ENCODE measurements around the gene MZF1. TPM values are rescaled to one million over a fixed set of nuclear protein-coding genes. Genes with fewer than 3 reads are reported as not detected.
A peak's percentile ranks its signal among the peaks of the same experiment; 100 is the strongest.
"Not testable (repeated sequence)": the region's sequence is repeated elsewhere in the genome, so short reads cannot be mapped to it uniquely, and the experiment has no call there.

MZF1 gene
- 13.7 and 16.4 TPM in 2 replicates for total RNA-seq (2012; rRNA removed)

GRCh38 chr19:58572818-58573657 lies at the start of gene MZF1:
TSS of gene MZF1 (minus strand) at chr19:58573335. CDS start at chr19:58571389, 1,946 bp downstream.
- Histone ChIP-seq H3K4me2 (ENCODE audit: low read length) (peak within 1 kb of the TSS; percentile 92), H3K4me3 (ENCODE audit: low read length) (peak within 1 kb of the TSS; percentile 91), H3K9me3 (replicated peaks; ENCODE audit: low read length) (no peaks in the 10 kb centered on the region), H3K36me3 (ENCODE audit: insufficient read depth, low read length) (peaks cover 32% of the 10 kb centered on the region), H3K9ac (ENCODE audit: low read depth, low read length) (peak within 1 kb of the TSS; percentile 93), H3K27me3 (ENCODE audit: control insufficient read depth, insufficient read depth, low read length) (no peaks in the 10 kb centered on the region), H3K4me1 (ENCODE audit: control insufficient read depth, insufficient read depth, low read length) (peaks cover 12% of the 10 kb centered on the region)

- not testable (repeated sequence) for H3K9me3 ChIP-seq (replicated peaks; ENCODE audit: low read length); H3K4me3 ChIP-seq (ENCODE audit: low read length); H3K9ac ChIP-seq (ENCODE audit: low read depth, low read length); H3K4me1 ChIP-seq (ENCODE audit: control insufficient read depth, insufficient read depth, low read length); H3K4me2 ChIP-seq (ENCODE audit: low read length); H3K36me3 ChIP-seq (ENCODE audit: insufficient read depth, low read length); H3K27me3 ChIP-seq (ENCODE audit: control insufficient read depth, insufficient read depth, low read length)
Observed at GRCh38 chr19:58607213-58607612, 34.1 kb upstream of the MZF1 start.

- not testable (repeated sequence) for H3K9ac ChIP-seq (ENCODE audit: low read depth, low read length)
Observed at GRCh38 chr19:58606251-58606896, 33.2 kb upstream of the MZF1 start.

GRCh38 chr19:58586133-58586765 lies 13.1 kb upstream of the MZF1 start:
- Histone ChIP-seq H3K27me3 (ENCODE audit: control insufficient read depth, insufficient read depth, low read length) (no peaks in the 10 kb centered on the region), H3K4me3 (ENCODE audit: low read length) (no peak overlapping the region)

More at GRCh38 chr19:58606251-58606896, 33.2 kb upstream of the MZF1 start:
- not testable (repeated sequence) for H3K9me3 ChIP-seq (replicated peaks; ENCODE audit: low read length); H3K27me3 ChIP-seq (ENCODE audit: control insufficient read depth, insufficient read depth, low read length); H3K4me1 ChIP-seq (ENCODE audit: control insufficient read depth, insufficient read depth, low read length); H3K4me2 ChIP-seq (ENCODE audit: low read length); H3K36me3 ChIP-seq (ENCODE audit: insufficient read depth, low read length); H3K4me3 ChIP-seq (ENCODE audit: low read length)

GRCh38 chr19:58585442-58586132 lies 12.5 kb upstream of the MZF1 start:
- no peaks in the 10 kb centered on the region for H3K9me3 ChIP-seq (replicated peaks; ENCODE audit: low read length)
- no peak overlapping the region for H3K4me3 ChIP-seq (ENCODE audit: low read length)
- H3K4me2 ChIP-seq (ENCODE audit: low read length) = no peak overlapping the region
- peaks cover 3% of the 10 kb centered on the region for H3K4me1 ChIP-seq (ENCODE audit: control insufficient read depth, insufficient read depth, low read length)
- no peaks in the 10 kb centered on the region for H3K27me3 ChIP-seq (ENCODE audit: control insufficient read depth, insufficient read depth, low read length)
- H3K36me3 ChIP-seq (ENCODE audit: insufficient read depth, low read length) = peaks cover 23% of the 10 kb centered on the region
- no peak overlapping the region for H3K9ac ChIP-seq (ENCODE audit: low read depth, low read length)

More at GRCh38 chr19:58586133-58586765, 13.1 kb upstream of the MZF1 start:
- peaks cover 23% of the 10 kb centered on the region for H3K36me3 ChIP-seq (ENCODE audit: insufficient read depth, low read length)
- no peaks in the 10 kb centered on the region for H3K4me1 ChIP-seq (ENCODE audit: control insufficient read depth, insufficient read depth, low read length)
- no peaks in the 10 kb centered on the region for H3K9me3 ChIP-seq (replicated peaks; ENCODE audit: low read length)
- no peak overlapping the region for H3K9ac ChIP-seq (ENCODE audit: low read depth, low read length)
- H3K4me2 ChIP-seq (ENCODE audit: low read length) = no peak overlapping the region

- Histone ChIP-seq H3K4me2 (ENCODE audit: low read length) (no peak overlapping the region), H3K27me3 (ENCODE audit: control insufficient read depth, insufficient read depth, low read length) (no peaks in the 10 kb centered on the region), H3K4me1 (ENCODE audit: control insufficient read depth, insufficient read depth, low read length) (peaks cover 3% of the 10 kb centered on the region), H3K9ac (ENCODE audit: low read depth, low read length) (no peak overlapping the region), H3K4me3 (ENCODE audit: low read length) (no peak overlapping the region), H3K36me3 (ENCODE audit: insufficient read depth, low read length) (peaks cover 23% of the 10 kb centered on the region), H3K9me3 (replicated peaks; ENCODE audit: low read length) (no peaks in the 10 kb centered on the region)
Observed at GRCh38 chr19:58584498-58585441, 11.6 kb upstream of the MZF1 start.

- Histone ChIP-seq H3K36me3 (ENCODE audit: insufficient read depth, low read length) (peaks cover 23% of the 10 kb centered on the region), H3K9me3 (replicated peaks; ENCODE audit: low read length) (no peaks in the 10 kb centered on the region), H3K4me3 (ENCODE audit: low read length) (no peak overlapping the region), H3K4me2 (ENCODE audit: low read length) (no peak overlapping the region), H3K9ac (ENCODE audit: low read depth, low read length) (no peak overlapping the region), H3K27me3 (ENCODE audit: control insufficient read depth, insufficient read depth, low read length) (no peaks in the 10 kb centered on the region), H3K4me1 (ENCODE audit: control insufficient read depth, insufficient read depth, low read length) (peaks cover 7% of the 10 kb centered on the region)
Observed at GRCh38 chr19:58582985-58583384, 9.8 kb upstream of the MZF1 start.

GRCh38 chr19:58581227-58582141 lies 8.3 kb upstream of the MZF1 start:
- Histone ChIP-seq H3K9me3 (replicated peaks; ENCODE audit: low read length) (no peaks in the 10 kb centered on the region), H3K4me1 (ENCODE audit: control insufficient read depth, insufficient read depth, low read length) (peaks cover 7% of the 10 kb centered on the region), H3K4me3 (ENCODE audit: low read length) (no peak overlapping the region), H3K4me2 (ENCODE audit: low read length) (no peak overlapping the region), H3K27me3 (ENCODE audit: control insufficient read depth, insufficient read depth, low read length) (no peaks in the 10 kb centered on the region), H3K36me3 (ENCODE audit: insufficient read depth, low read length) (peaks cover 23% of the 10 kb centered on the region), H3K9ac (ENCODE audit: low read depth, low read length) (no peak overlapping the region)

GRCh38 chr19:58579473-58580142 lies 6.5 kb upstream of the MZF1 start:
- Histone ChIP-seq H3K27me3 (ENCODE audit: control insufficient read depth, insufficient read depth, low read length) (no peaks in the 10 kb centered on the region), H3K4me1 (ENCODE audit: control insufficient read depth, insufficient read depth, low read length) (peaks cover 10% of the 10 kb centered on the region), H3K9ac (ENCODE audit: low read depth, low read length) (no peak overlapping the region), H3K36me3 (ENCODE audit: insufficient read depth, low read length) (peaks cover 23% of the 10 kb centered on the region), H3K4me3 (ENCODE audit: low read length) (no peak overlapping the region), H3K4me2 (ENCODE audit: low read length) (no peak overlapping the region), H3K9me3 (replicated peaks; ENCODE audit: low read length) (no peaks in the 10 kb centered on the region)

Measured in skeletal muscle satellite cell (primary cell).